Measurements from ENCODE around the gene MT3.

DNA sequence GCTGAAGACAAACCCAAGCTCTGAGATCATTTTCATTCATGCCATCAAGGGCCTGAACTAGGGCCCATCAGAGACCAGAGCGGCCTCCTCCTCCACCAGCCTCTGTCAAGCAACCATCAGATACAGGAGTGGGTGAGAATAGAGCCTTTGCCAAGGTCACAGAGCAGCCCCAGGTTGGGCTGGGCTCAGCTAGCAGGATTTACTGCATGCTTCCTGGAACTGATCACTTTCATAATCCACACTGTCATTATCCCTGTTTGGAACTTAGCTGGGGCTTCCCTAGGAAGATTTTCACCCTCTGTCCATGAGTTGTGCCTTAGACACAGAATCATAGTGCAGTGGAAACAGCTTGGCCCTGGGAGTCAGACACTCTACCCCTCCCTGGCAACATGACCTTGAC lies 19.4 kb upstream of the MT3 start:
- TF ChIP-seq, protein P1, sequence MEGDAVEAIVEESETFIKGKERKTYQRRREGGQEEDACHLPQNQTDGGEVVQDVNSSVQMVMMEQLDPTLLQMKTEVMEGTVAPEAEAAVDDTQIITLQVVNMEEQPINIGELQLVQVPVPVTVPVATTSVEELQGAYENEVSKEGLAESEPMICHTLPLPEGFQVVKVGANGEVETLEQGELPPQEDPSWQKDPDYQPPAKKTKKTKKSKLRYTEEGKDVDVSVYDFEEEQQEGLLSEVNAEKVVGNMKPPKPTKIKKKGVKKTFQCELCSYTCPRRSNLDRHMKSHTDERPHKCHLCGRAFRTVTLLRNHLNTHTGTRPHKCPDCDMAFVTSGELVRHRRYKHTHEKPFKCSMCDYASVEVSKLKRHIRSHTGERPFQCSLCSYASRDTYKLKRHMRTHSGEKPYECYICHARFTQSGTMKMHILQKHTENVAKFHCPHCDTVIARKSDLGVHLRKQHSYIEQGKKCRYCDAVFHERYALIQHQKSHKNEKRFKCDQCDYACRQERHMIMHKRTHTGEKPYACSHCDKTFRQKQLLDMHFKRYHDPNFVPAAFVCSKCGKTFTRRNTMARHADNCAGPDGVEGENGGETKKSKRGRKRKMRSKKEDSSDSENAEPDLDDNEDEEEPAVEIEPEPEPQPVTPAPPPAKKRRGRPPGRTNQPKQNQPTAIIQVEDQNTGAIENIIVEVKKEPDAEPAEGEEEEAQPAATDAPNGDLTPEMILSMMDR (CRISPR knock-in tag; IDR thresholded peaks at IDR 0.05), result no peak
- TF ChIP-seq ASH2L (IDR thresholded peaks at IDR 0.05; ENCODE audit: insufficient read length, low read depth, low read length) (no peak), POLR2AphosphoS5 (IDR thresholded peaks at IDR 0.05; ENCODE audit: low read depth, low read length) (no peak), ZNF703 (CRISPR knock-in tag; IDR thresholded peaks at IDR 0.05; ENCODE audit: borderline replicate concordance) (no peak), ARHGAP35 (CRISPR knock-in tag; IDR thresholded peaks at IDR 0.05; ENCODE audit: borderline replicate concordance) (no peak)
- TF ChIP-seq, protein P2, sequence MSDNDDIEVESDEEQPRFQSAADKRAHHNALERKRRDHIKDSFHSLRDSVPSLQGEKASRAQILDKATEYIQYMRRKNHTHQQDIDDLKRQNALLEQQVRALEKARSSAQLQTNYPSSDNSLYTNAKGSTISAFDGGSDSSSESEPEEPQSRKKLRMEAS (IDR thresholded peaks at IDR 0.05), result no peak

Measured in HepG2 (cell line).